Measurements from ENCODE around the gene PTPN20.
"Not testable (repeated sequence)": the region's sequence is repeated elsewhere in the genome, so short reads cannot be mapped to it uniquely, and the experiment has no call there.

The PTPN20 gene

GRCh38 chr10:46960742-46961141 lies 49.5 kb downstream of the PTPN20 start:
- not testable (repeated sequence) for DNase-seq

GRCh38 chr10:46963356-46963755 lies 52.1 kb downstream of the PTPN20 start:
- DNase-seq: not testable (repeated sequence)

GRCh38 chr10:46967013-46967412 lies 55.8 kb downstream of the PTPN20 start:
- not testable (repeated sequence) for DNase-seq

GRCh38 chr10:46980223-46980622 lies 69.0 kb downstream of the PTPN20 start:
- not testable (repeated sequence) for DNase-seq

DNA sequence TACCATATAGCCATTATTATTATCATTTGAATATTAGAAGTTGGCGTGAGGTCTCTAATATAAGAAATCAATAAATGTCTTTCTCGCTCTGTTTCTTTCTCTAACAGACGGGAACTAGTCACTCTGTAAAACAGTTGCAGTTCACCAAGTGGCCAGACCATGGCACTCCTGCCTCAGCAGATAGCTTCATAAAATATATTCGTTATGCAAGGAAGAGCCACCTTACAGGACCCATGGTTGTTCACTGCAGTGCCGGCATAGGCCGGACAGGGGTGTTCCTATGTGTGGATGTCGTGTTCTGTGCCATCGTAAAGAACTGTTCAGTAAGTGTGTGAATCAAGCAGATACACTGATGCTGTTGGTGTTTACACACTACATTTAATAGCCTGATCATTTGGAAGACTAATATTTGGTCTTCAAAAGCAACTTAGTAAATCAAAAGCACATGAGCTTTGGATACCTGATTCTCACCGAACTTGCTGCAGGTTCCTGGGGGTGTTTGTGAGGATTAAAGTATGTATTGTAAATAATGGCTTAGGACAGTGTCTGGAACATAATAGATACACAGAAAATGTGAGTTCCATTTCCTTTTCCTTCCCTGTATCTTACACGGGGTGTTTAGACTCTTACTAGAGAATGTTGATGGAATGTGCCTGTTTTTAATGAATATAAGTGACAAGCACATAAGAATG lies 76.2 kb downstream of the PTPN20 start:
- not testable (repeated sequence) for DNase-seq

DNA sequence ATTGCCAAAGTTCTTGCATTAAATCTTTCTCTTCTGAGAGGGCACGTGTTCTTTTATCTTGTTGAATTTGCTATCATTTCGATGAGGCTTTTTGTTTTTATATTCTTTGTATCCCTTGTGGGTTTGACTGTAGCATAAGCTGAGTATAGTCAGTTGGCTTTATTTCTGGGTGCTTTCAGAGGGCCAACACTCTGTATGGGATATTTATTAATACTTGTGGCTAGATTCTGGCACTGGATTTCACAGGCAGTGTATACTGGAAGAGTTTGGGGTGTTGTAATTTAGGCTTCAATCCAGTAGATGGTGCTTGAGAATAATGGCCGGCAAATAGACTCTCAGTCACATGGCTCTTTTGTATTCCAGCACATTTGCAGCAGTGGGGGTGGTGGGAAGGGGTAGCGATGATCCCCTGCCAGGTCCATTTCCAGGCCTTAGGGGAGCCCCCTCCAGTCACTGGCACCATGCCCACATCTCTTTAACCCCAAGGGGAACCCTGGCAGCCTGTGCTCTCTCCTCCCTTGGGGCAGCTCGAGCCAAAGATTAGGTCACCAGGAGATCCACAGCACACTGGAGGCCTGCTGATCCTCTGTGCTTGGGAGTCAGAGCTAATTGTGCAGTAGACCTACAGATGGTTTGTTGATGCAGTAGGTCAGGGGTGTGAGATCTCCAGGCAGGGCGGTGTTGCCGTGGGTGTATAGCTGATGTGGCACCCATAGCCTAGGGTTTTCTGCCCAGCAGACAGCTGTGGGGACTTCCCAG lies 81.8 kb downstream of the PTPN20 start:
- no peak for DNase-seq

GRCh38 chr10:46995234-46995633 lies 84.0 kb downstream of the PTPN20 start:
- DNase-seq: no peak

GRCh38 chr10:46998192-46998591 lies 87.0 kb downstream of the PTPN20 start:
- DNase-seq: no peak

GRCh38 chr10:46998595-46998994 lies 87.4 kb downstream of the PTPN20 start:
- no peak for DNase-seq

DNA sequence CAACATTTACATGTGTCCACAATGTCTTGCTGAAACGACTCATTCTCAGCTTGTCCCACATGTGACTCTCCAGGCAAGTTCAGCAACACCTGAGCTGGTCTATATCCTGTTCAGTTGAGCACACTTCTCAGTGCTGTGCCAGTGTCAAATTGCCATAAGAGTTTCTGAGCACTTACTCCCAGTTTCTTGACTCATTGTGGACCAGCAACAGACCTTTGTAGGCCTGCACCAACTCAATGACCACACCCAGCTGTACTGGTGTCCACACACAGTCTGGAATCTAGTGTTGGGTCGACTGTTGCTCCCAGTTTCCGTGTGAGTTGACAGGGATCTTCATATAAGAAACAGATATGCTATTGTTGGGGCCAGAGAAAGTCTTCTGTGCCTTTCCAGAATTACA lies 88.0 kb downstream of the PTPN20 start:
- DNase-seq: no peak

GRCh38 chr10:47008769-47009168 lies 97.5 kb downstream of the PTPN20 start:
- no peak for DNase-seq

GRCh38 chr10:47009215-47009838 lies 98.1 kb downstream of the PTPN20 start:
- no peak for DNase-seq

GRCh38 chr10:47010036-47010435 lies 98.8 kb downstream of the PTPN20 start:
- no peak for DNase-seq

- no peak for DNase-seq
These were observed 101.0 kb downstream of the PTPN20 start for GRCh38 chr10:47012214-47012613.

DNA sequence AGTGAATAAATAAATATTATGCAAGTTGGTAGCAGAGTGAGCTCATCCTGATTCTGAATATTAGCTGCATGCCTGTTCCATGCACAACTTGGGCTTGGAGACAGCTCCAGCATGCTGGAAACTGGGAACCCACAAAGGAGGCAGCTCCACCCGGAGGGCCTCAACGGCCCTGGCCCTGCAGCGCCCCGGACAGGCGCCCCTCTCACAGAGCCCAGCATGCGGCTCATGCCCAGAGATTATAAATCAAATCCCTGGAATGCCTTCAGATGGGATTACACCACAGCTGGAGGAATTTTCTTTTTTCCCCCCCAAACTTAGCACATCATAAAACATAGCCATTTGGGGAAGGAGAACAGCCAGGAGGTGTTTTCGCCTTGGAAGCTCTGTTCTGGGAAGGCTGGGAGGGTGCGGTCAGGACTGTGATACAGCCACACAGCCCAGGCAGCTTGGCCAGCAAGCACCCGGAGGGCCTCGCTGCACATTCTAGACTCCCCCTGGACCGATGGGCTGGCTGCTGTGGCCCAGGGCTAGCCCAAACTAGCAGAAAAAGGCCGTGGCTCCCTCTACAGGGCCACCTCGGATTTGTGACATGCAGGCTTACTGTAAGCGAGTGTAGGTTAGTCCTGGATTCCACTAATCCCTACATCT lies 102.4 kb downstream of the PTPN20 start:
- no peak for DNase-seq

- DNase-seq: no peak
These were observed 104.2 kb downstream of the PTPN20 start for GRCh38 chr10:47015404-47015803.

GRCh38 chr10:47016564-47016963 lies 105.3 kb downstream of the PTPN20 start:
- DNase-seq: no peak

GRCh38 chr10:47018026-47018735 lies 107.0 kb downstream of the PTPN20 start:
- DNase-seq: no peak

DNA sequence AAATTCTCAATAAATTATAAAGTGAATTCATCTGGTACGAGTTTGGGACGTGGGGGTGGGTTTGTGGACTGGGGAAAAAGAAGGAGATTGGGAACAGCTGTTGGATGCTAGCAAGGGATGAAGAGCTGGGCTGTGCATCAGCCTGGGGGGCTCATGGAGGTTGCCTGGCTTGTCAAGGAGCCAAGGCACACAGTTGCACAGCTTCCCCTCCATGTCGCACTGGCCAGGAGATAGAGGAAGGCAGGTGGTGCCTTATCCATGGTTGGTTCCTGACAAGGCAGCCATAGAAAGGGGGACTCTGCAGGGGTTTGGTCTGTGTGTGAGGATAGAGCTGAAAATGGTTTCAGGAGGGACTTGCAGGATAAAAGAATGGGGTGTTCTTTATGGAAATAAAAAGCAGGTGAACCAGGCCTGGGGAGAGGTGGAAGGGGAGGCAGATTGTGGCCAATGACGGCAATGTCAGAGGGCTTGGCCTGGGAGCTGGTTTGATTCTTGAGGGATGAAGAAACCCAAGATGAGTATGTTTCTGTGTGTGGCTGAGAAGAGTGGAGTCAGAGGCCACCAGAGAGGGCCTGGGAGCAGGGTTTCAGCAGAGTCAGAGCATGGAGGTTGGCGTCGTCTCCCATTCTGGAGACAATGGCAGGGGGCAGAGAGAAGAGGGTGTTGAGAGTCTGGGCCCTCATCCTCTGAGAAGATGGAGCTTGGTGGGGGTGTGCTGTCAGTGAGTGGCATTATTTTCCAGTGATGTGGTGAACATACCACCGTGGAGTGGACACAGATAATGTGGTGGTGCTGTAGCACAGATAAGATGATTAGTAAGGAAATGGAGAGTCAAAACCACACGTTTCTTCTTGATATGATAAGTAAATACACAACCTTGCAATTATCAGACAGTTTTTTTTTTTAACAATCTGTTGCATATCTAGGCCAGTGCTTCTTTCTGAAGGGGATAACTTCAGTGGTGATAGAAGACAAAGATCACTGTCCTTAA lies 108.2 kb downstream of the PTPN20 start:
- no peak for DNase-seq

GRCh38 chr10:47020471-47020870 lies 109.2 kb downstream of the PTPN20 start:
- DNase-seq: no peak

DNA sequence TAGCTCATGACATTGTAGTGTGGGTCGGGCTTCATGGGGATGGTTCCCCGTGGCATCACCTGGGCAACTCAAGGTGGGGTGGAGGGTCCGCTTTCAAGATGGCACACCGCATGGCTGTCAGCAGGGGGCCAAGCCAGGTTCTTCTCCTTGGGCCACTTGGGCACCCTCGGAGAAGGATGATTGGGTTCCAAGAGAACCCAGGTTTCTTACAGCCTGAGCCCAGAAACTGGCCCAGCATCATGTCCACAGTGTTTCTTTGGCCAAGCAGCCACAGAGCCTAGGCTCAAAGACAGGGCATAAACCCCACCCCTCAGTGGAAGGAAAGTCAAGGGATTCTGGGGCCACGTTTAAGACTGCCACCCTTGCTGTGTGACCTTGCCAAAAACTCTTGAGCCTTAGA lies 110.6 kb downstream of the PTPN20 start:
- DNase-seq: no peak

All from activated CD8-positive, alpha-beta memory T cell treated with anti-CD3 and anti-CD28 coated beads, Interleukin-2, amount 50 U/mL, for 4 hours (primary cell).